GM21576 (cell line): ENCODE results near the gene RBBP7.

Experiments used
- ATAC-seq: cut with Tn5 transposase; IDR thresholded peaks from one replicate; pipeline ENCODE4 v1.9.1; 2021; ENCODE audit warnings: mild to moderate bottlenecking, moderate library complexity; ENCODE audit not compliant: unreplicated experiment

RBBP7 gene

GRCh38 chrX:16828124-16828908, 41.8 kb downstream of the RBBP7 start:
- no peak for ATAC-seq

DNA sequence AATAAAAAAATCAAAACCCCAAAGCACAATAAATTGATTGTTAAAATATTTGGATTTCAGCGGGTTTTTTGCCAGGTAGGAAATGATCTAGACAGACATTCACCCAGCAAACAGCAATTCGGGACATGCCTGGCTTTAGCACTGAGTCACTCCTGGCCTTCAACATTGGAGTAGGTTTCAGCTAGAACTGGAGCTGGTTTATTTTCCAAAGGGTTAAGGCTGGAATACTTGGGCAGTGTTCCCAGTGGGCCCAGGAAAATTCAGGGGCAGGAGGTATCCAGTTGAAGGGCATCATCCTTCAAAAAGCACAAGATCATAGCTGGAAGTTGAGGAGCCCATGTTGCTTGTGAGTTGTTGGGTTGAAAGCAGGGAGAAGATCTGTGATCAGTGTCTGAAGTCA, 42.9 kb downstream of the RBBP7 start:
- ATAC-seq, result no peak

- no peak for ATAC-seq
Measured at GRCh38 chrX:16826207-16826606, 44.0 kb downstream of the RBBP7 start.

GRCh38 chrX:16825264-16826035, 44.7 kb downstream of the RBBP7 start:
- no peak for ATAC-seq

- no peak for ATAC-seq
Measured at GRCh38 chrX:16822723-16823122, 47.4 kb downstream of the RBBP7 start.

DNA sequence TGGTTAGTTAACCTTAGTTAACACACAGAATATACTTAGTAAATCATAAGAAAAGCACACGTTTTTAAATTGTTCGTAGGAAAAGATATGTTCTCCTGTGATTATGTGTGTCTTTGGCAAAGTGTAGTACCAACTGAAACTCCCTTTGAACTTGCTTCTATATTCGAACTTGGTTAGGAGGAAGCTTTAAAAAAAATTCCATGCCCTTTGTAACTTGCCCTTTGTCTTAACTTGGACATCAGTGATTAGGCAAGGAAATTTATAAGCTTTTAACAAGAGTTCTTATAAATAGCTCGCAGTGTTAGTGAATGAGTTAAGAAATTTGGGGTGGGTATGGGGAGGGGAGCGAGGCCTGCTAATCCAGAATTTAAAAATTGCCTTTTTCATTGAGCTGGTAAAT, 50.5 kb downstream of the RBBP7 start:
- ATAC-seq, result no peak

DNA sequence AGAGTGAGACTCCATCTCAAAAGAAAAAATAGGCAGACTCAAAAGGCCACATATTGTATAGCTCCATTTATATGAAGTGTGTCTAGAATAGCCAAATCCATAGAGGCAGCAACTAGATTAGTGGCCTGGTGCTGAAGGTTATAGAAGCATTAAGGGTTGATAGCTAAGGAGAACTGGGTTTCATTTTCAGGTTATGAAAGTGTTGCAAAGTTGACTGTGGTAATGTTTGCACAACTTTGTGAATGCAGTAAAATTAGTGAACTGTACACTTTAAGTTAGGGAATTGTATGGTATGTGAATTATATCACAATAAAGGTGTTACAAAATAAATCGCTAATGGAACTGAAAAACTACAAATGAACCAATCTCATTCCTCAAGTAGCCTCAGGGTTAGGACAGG, 55.6 kb downstream of the RBBP7 start:
- no peak for ATAC-seq

DNA sequence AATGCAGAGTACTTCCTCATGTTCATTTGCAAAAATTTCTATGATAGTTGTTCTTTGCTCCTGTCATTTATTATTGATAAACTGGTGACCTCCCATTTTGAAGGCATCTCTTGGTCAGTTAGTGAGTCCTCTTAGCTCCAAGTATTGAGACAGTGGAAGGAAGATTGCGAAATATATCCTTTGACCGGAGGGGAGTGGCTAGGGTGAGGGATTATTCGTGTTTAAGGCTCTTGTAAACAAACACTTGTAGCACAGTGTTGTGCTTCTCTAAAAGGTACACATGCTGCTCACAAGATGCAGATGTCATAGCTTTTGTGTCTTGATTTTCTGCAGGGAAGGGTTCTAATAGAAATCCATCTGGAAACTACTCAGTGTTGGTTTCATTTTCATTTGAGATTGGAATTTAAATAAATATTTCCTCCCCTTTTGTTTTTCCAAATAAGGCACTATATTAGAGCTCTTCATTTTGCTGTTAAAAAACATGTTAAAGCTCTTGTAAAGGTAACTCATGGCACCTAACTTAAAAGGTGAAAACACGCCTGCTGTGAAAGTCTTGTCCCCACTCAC, 62.1 kb downstream of the RBBP7 start:
- no peak for ATAC-seq

DNA sequence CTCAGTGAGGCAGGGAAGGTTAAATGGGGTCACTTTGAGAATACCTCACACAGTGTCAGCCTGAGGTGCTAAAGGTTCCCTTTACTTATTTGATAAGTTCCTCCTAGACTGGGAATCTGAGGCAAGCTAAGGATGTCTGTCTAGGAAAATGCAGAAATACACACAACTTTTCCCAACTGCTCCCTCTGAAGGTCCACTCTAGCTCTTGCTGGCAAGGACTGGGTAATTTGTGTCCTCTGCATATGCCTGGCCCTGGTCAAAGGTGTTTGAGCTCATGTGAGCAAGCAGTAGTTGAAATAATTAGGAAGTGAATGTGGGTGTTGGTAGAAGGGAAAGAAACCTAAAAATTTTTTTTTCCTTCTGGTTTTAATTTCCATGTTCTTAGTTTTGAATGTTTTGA, 62.6 kb downstream of the RBBP7 start:
- ATAC-seq, result no peak

- no peak for ATAC-seq
Measured at GRCh38 chrX:16804923-16805464, 65.2 kb downstream of the RBBP7 start.

DNA sequence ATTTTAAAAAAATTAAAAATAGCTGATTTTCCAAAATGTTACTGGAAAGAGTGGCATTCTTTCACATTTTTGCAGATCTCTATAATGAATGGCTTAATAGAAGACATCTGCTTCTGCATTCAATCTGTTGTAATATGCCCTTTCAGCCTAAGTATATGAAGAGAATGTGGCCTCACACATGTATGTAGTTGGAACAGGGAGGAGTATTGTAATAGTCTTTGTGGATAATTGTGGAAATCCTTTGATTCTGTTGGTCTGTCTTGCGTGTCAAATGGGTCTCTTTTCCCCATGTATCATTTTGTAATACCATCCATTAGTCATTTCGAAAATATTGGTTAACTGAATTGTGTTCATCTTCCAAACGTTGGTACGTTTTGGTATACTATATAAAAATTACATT, 72.3 kb downstream of the RBBP7 start:
- no peak for ATAC-seq

GRCh38 chrX:16797358-16797757, 72.8 kb downstream of the RBBP7 start:
- no peak for ATAC-seq

DNA sequence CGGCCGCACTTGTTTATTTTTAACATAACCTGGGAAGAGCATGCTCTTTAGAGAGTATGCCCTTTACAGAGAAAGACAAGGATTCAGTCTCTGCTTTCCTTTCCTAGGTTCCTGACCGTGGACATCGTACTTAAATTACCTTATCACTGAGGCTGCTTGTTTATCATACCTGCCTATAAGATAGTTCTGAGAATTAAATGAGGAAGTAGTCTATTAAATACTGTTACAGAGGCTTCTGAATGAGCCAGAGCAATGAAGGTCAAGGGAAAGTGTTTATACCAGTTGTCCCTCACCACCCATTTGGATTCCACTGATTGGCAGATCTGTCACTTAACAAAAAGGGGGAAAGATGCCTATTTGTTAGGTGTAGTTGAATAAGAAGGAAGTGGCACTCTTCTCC, 73.9 kb downstream of the RBBP7 start:
- no peak for ATAC-seq
